SK-N-SH (cell line): Measurements from ENCODE around the gene ANKRD12. TPM values are rescaled to one million over a fixed set of nuclear protein-coding genes. Genes with fewer than 3 reads are reported as not detected.

Source experiments
- CTCF ChIA-PET: fragments of 300-600, 350-600 bp; formaldehyde crosslinking; extraction: SDS; loops from one replicate; lab custom pipeline; 2021; lab: Yijun Ruan, JAX
- POLR2A ChIA-PET: fragments of 350-600 bp; sonication (Branson Sonifier 250); formaldehyde crosslinking; extraction: SDS; loops from one replicate; lab custom pipeline; 2020; ENCODE audit warnings: antibody characterized with exemption, inconsistent platforms; lab: Yijun Ruan, JAX
- DNase-seq: peaks from one replicate; pipeline ENCODE4 v3.0.0; 2012
- H2AFZ ChIP-seq: fragments of 200-600 bp; sonication (generic); 2 replicates; pipeline ENCODE4 v1.8.1; 2016; ENCODE audit warnings: antibody characterized with exemption, mild to moderate bottlenecking, low read depth
- H3F3A ChIP-seq: fragments of 200-600 bp; sonication (generic); replicated peaks from 2 replicates; pipeline ENCODE3; 2016; ENCODE audit warnings: antibody characterized with exemption, mild to moderate bottlenecking; ENCODE audit not compliant: insufficient read depth
- H3K27ac ChIP-seq, 2 experiments: fragments of 200-500 bp in 1 of 2; fragments of 200-600 bp in 1 of 2; sonication (Bioruptor generic) in 1 of 2; sonication (generic), shearing (Covaris generic) in 1 of 2; 2 replicates each; pipeline versions ENCODE4 v1.5.1 to v1.6.1; 2014 to 2016; ENCODE audit warnings: low read depth in 2 of 2, inconsistent platforms in 1 of 2, low read length in 1 of 2, mild to moderate bottlenecking in 1 of 2, mixed read lengths in 1 of 2
- H3K27me3 ChIP-seq: fragments of 200-600 bp; sonication (generic), shearing (Covaris generic); 2 replicates; pipeline ENCODE4 v1.6.1; 2016; ENCODE audit warnings: mixed run types; ENCODE audit not compliant: insufficient read depth
- H3K36me3 ChIP-seq, 2 experiments: fragments of 200-500 bp in 1 of 2; fragments of 200-600 bp in 1 of 2; sonication (Bioruptor generic) in 1 of 2; sonication (generic) in 1 of 2; replicated peaks in 1 of 2; 2 replicates each; pipeline versions ENCODE3 to v1.5.1; 2014 to 2016; ENCODE audit warnings: low read length in 1 of 2, mild to moderate bottlenecking in 1 of 2; ENCODE audit not compliant: insufficient read depth in 2 of 2, control insufficient read depth in 1 of 2
- H3K4me1 ChIP-seq, 2 experiments: fragments of 200-500 bp in 1 of 2; fragments of 200-600 bp in 1 of 2; sonication (Bioruptor generic) in 1 of 2; sonication (generic), shearing (Covaris generic) in 1 of 2; 2 replicates each; pipeline versions ENCODE4 v1.5.1 to v1.6.1; 2014 to 2016; ENCODE audit warnings: low read depth in 1 of 2, low read length in 1 of 2, mixed run types in 1 of 2; ENCODE audit not compliant: insufficient read depth in 2 of 2, control insufficient read depth in 1 of 2
- H3K4me2 ChIP-seq: fragments of 200-600 bp; sonication (generic), shearing (Covaris generic); 2 replicates; pipeline ENCODE4 v1.6.1; 2017; ENCODE audit warnings: mixed run types
- H3K4me3 ChIP-seq, 2 experiments: fragments of 200-500 bp in 1 of 2; fragments of 200-600 bp in 1 of 2; sonication (Bioruptor generic) in 1 of 2; sonication (generic), shearing (Covaris generic) in 1 of 2; 2 replicates each; pipeline versions ENCODE4 v1.5.1 to v1.8.1; 2014 to 2016; ENCODE audit warnings: low read depth in 2 of 2, inconsistent platforms in 1 of 2, low read length in 1 of 2, mild to moderate bottlenecking in 1 of 2, mixed read lengths in 1 of 2, moderate library complexity in 1 of 2
- H3K79me2 ChIP-seq: fragments of 200-600 bp; sonication (generic); 2 replicates; pipeline ENCODE4 v1.8.1; 2017; ENCODE audit warnings: mild to moderate bottlenecking; ENCODE audit not compliant: insufficient read depth
- H3K9ac ChIP-seq: fragments of 200-600 bp; sonication (generic); 2 replicates; pipeline ENCODE4 v1.6.1; 2017; ENCODE audit warnings: mixed run types
- H3K9me2 ChIP-seq: fragments of 200-600 bp; sonication (generic); 2 replicates; pipeline ENCODE4 v1.6.1; 2017; ENCODE audit warnings: mixed run types
- H3K9me3 ChIP-seq: fragments of 200-600 bp; sonication (generic); 2 replicates; pipeline ENCODE4 v1.6.1; 2017; ENCODE audit warnings: mixed run types, mild to moderate bottlenecking, moderate library complexity
- H4K20me1 ChIP-seq: fragments of 200-600 bp; sonication (generic); 2 replicates; pipeline ENCODE4 v1.6.1; 2017; ENCODE audit warnings: mild to moderate bottlenecking, mixed run types; ENCODE audit not compliant: insufficient read depth
- CTCF ChIP-seq: fragments of 200-600 bp; sonication (generic); IDR thresholded peaks from 2 replicates; pipeline ENCODE4 v1.6.1; 2017; ENCODE audit warnings: antibody characterized with exemption, mild to moderate bottlenecking, moderate library complexity
- EZH2phosphoT487 ChIP-seq: fragments of 200-600 bp; sonication (generic); IDR thresholded peaks from 2 replicates; pipeline ENCODE4 v1.6.1; 2017; ENCODE audit warnings: low read depth, mixed run types, mild to moderate bottlenecking, antibody characterized with exemption, moderate library complexity, borderline replicate concordance
- FOXJ3 ChIP-seq: sonication (generic); formaldehyde crosslinking; IDR thresholded peaks from 2 replicates; pipeline ENCODE4 v1.5.1; 2020; ENCODE audit warnings: mild to moderate bottlenecking, missing genetic modification reagents
- FOXM1 ChIP-seq: IDR thresholded peaks from 2 replicates; pipeline ENCODE4 v1.4.0; 2012; ENCODE audit warnings: low read depth, mild to moderate bottlenecking
- GABPA ChIP-seq: IDR thresholded peaks from 2 replicates; pipeline ENCODE4 v1.4.0; 2012; ENCODE audit warnings: low read depth, mild to moderate bottlenecking
- JUND ChIP-seq: IDR thresholded peaks from 2 replicates; pipeline ENCODE4 v1.4.0; 2012
- MAX ChIP-seq: IDR thresholded peaks from 2 replicates; pipeline ENCODE4 v1.4.0; 2012; ENCODE audit warnings: low read depth
- MEF2A ChIP-seq: IDR thresholded peaks from 2 replicates; pipeline ENCODE4 v1.4.0; 2012; ENCODE audit warnings: low read depth, borderline replicate concordance
- MXI1 ChIP-seq: IDR thresholded peaks from 2 replicates; pipeline ENCODE4 v1.6.1; 2012; ENCODE audit warnings: mild to moderate bottlenecking, low read depth, low read length, improper control_type of control experiment
- NRF1 ChIP-seq: IDR thresholded peaks from 2 replicates; pipeline ENCODE4 v1.6.1; 2012; ENCODE audit warnings: low read depth, mild to moderate bottlenecking, low read length
- POLR2AphosphoS5 ChIP-seq: IDR thresholded peaks from 2 replicates; pipeline ENCODE4 v1.6.1; 2012; ENCODE audit warnings: low read depth, low read length
- REST ChIP-seq: IDR thresholded peaks from 2 replicates; pipeline ENCODE4 v1.6.1; 2012; ENCODE audit warnings: mild to moderate bottlenecking, low read depth, low read length, moderate library complexity
- RFX5 ChIP-seq: IDR thresholded peaks from 2 replicates; pipeline ENCODE4 v1.6.1; 2012; ENCODE audit warnings: mild to moderate bottlenecking, improper control_type of control experiment, low read length
- RXRA ChIP-seq: IDR thresholded peaks from 2 replicates; pipeline ENCODE4 v1.4.0; 2012; ENCODE audit warnings: low read depth, mild to moderate bottlenecking, borderline replicate concordance
- SMC3 ChIP-seq: IDR thresholded peaks from 2 replicates; pipeline ENCODE4 v1.6.1; 2012; ENCODE audit warnings: low read depth, low read length, improper control_type of control experiment
- TCF12 ChIP-seq: IDR thresholded peaks from 2 replicates; pipeline ENCODE4 v1.4.0; 2012
- TEAD4 ChIP-seq: IDR thresholded peaks from 2 replicates; pipeline ENCODE4 v1.4.0; 2012; ENCODE audit warnings: mild to moderate bottlenecking, borderline replicate concordance; ENCODE audit not compliant: insufficient read depth
- USF1 ChIP-seq: IDR thresholded peaks from 2 replicates; pipeline ENCODE4 v1.4.0; 2012; ENCODE audit warnings: low read depth, borderline replicate concordance
- USF2 ChIP-seq: fragments of 150-350 bp; IDR thresholded peaks from 2 replicates; pipeline ENCODE4 v1.6.1; 2017; ENCODE audit warnings: antibody characterized with exemption, low read length, low read depth, borderline replicate concordance
- ZBTB33 ChIP-seq: IDR thresholded peaks from 2 replicates; pipeline ENCODE4 v1.4.0; 2012; ENCODE audit warnings: low read depth, borderline replicate concordance
- WGBS: methylation state at CpG from one replicate; pipeline ENCODE4 v1.1.6; 2017; ENCODE audit warnings: low lambda C conversion rate; 5-methylcytosine and 5-hydroxymethylcytosine counted together
- polyA plus RNA-seq, 3 experiments: library from polyadenylated mRNA; depleted of rRNA; stranded (reverse); fragments of >200 nt; gene quantifications; 2 replicates each; pipeline ENCODE4 v1.2.3, GENCODE V29; 2012

ANKRD12 gene
- polyA plus RNA-seq, 1 of the 3 experiments (the other 2 are of a cell fraction): 1.3 TPM

GRCh38 chr18:9237981-9238380 lies 101.4 kb downstream of the ANKRD12 start (continued):
- TF ChIP-seq RXRA (no peak), TCF12 (no peak), EZH2phosphoT487 (no peak), MEF2A (no peak), GABPA (no peak)

- H3F3A ChIP-seq: no peaks in the 10 kb centered on the region
- no peaks in the 10 kb centered on the region for H3K9me3 ChIP-seq
- H3K4me1 ChIP-seq: no peaks in the 10 kb centered on the region
- ChIA-PET CTCF (no interaction called here), POLR2A (no interaction called here)
- no peak overlapping the region for H3K4me2 ChIP-seq
- WGBS: 88% methylated on average over 1 of the region's 1 CpG
- DNase-seq: no peak
- TF ChIP-seq USF2 (no peak), EZH2phosphoT487 (no peak), TEAD4 (no peak), POLR2AphosphoS5 (no peak), REST (no peak), JUND (no peak), GABPA (no peak), CTCF (no peak), FOXJ3 (CRISPR knock-in tag) (no peak), MXI1 (no peak), TCF12 (no peak), FOXM1 (no peak), ZBTB33 (no peak), RFX5 (no peak), RXRA (no peak), SMC3 (no peak), NRF1 (no peak), MAX (no peak), USF1 (no peak)
- H3K79me2 ChIP-seq: no peaks in the 10 kb centered on the region
- no peak overlapping the region for H3K27ac ChIP-seq
- no peak overlapping the region for H3K4me3 ChIP-seq
- H2AFZ ChIP-seq: no peak overlapping the region
- no peaks in the 10 kb centered on the region for H3K27me3 ChIP-seq
- no peaks in the 10 kb centered on the region for H3K9me2 ChIP-seq
- H3K36me3 ChIP-seq: peaks cover 23 to 56% of the 10 kb centered on the region in 2 experiments
- no peak overlapping the region for H3K9ac ChIP-seq
- H4K20me1 ChIP-seq: no peaks in the 10 kb centered on the region
Observed at GRCh38 chr18:9239720-9240119, 103.1 kb downstream of the ANKRD12 start.
